Measurements from ENCODE around the gene NUCB1. TPM values are rescaled to one million over a fixed set of nuclear protein-coding genes. Genes with fewer than 3 reads are reported as not detected.
"Not testable (repeated sequence)": the region's sequence is repeated elsewhere in the genome, so short reads cannot be mapped to it uniquely, and the experiment has no call there.

Gene NUCB1
- total RNA-seq, 1 donor from 2014 or later, result 273 TPM

GRCh38 chr19:48900477-48901406, 630 bp downstream of the NUCB1 start:
- intact Hi-C loops (cut with micrococcal nuclease), result loop anchor here (1.0 to 5.0 kb wide), 11 partner anchors 13 to 263 kb away; partner anchors contain the start of genes BAX, DBP, DHDH and FTL

- intact Hi-C loops (cut with micrococcal nuclease), result loop anchor here (5.0 kb wide), 2 partner anchors 65 to 265 kb away; partner anchors contain the start of genes DBP and HSD17B14
These were observed 2.2 kb downstream of the NUCB1 start for GRCh38 chr19:48902291-48902690.

- intact Hi-C loops (cut with micrococcal nuclease), result loop anchor here (5.0 kb wide), 2 partner anchors 66 to 266 kb away; partner anchors contain the start of genes DBP and HSD17B14
These were observed 3.7 kb downstream of the NUCB1 start for GRCh38 chr19:48903788-48904187.

- intact Hi-C loops (cut with micrococcal nuclease), result no loop called here
These were observed 5.6 kb downstream of the NUCB1 start for GRCh38 chr19:48905664-48906063.

- intact Hi-C loops (cut with micrococcal nuclease), result no loop called here
These were observed 6.2 kb downstream of the NUCB1 start for GRCh38 chr19:48906324-48906723.

GRCh38 chr19:48907671-48908070, 7.6 kb downstream of the NUCB1 start:
- intact Hi-C loops (cut with micrococcal nuclease), result no loop called here

GRCh38 chr19:48909424-48910077, 9.4 kb downstream of the NUCB1 start:
- intact Hi-C loops (cut with micrococcal nuclease), result not testable (repeated sequence)

GRCh38 chr19:48910803-48911202, 10.7 kb downstream of the NUCB1 start:
- intact Hi-C loops (cut with micrococcal nuclease), result no loop called here

- intact Hi-C loops (cut with micrococcal nuclease), result loop anchor here (1.0 kb wide), 2 partner anchors 13 to 20 kb away; partner anchors contain the start of genes DHDH and NUCB1
These were observed 13.2 kb downstream of the NUCB1 start for GRCh38 chr19:48913114-48913889.

GRCh38 chr19:48914181-48914580, 14.1 kb downstream of the NUCB1 start:
- intact Hi-C loops (cut with micrococcal nuclease), result no loop called here

GRCh38 chr19:48915757-48916156, 15.6 kb downstream of the NUCB1 start:
- intact Hi-C loops (cut with micrococcal nuclease), result no loop called here

GRCh38 chr19:48918071-48918470, 18.0 kb downstream of the NUCB1 start:
- intact Hi-C loops (cut with micrococcal nuclease), result no loop called here

- intact Hi-C loops (cut with micrococcal nuclease), result no loop called here
These were observed 18.7 kb downstream of the NUCB1 start for GRCh38 chr19:48918801-48919247.

- intact Hi-C loops (cut with micrococcal nuclease), result not testable (repeated sequence)
These were observed 19.2 kb downstream of the NUCB1 start for GRCh38 chr19:48919271-48919670.

GRCh38 chr19:48920949-48921348, 20.8 kb downstream of the NUCB1 start:
- intact Hi-C loops (cut with micrococcal nuclease), result no loop called here

GRCh38 chr19:48921721-48922500, 21.8 kb downstream of the NUCB1 start:
- intact Hi-C loops (cut with micrococcal nuclease), result no loop called here

GRCh38 chr19:48922548-48923490, 22.7 kb downstream of the NUCB1 start:
- intact Hi-C loops (cut with micrococcal nuclease), result no loop called here

GRCh38 chr19:48925240-48925843, 25.2 kb downstream of the NUCB1 start:
- intact Hi-C loops (cut with micrococcal nuclease), result no loop called here

- intact Hi-C loops (cut with micrococcal nuclease), result not testable (repeated sequence)
These were observed 25.8 kb downstream of the NUCB1 start for GRCh38 chr19:48925890-48926289.

Data from T-helper 1 cell treated with Interleukin-12 subunit alpha and Interleukin-12 subunit beta and Interleukin-4 antibody, amounts not matched to agents 30 ng/mL and 1 ng/mL, for 36 hours (primary cell).